ENCODE measurements around the gene TCAIM. TPM values are rescaled to one million over a fixed set of nuclear protein-coding genes. Genes with fewer than 3 reads are reported as not detected.
"Not testable (repeated sequence)": the region's sequence is repeated elsewhere in the genome, so short reads cannot be mapped to it uniquely, and the experiment has no call there.

Gene TCAIM
- polyA plus RNA-seq, 1 donor from 2014 or later = 38.1 TPM

DNA sequence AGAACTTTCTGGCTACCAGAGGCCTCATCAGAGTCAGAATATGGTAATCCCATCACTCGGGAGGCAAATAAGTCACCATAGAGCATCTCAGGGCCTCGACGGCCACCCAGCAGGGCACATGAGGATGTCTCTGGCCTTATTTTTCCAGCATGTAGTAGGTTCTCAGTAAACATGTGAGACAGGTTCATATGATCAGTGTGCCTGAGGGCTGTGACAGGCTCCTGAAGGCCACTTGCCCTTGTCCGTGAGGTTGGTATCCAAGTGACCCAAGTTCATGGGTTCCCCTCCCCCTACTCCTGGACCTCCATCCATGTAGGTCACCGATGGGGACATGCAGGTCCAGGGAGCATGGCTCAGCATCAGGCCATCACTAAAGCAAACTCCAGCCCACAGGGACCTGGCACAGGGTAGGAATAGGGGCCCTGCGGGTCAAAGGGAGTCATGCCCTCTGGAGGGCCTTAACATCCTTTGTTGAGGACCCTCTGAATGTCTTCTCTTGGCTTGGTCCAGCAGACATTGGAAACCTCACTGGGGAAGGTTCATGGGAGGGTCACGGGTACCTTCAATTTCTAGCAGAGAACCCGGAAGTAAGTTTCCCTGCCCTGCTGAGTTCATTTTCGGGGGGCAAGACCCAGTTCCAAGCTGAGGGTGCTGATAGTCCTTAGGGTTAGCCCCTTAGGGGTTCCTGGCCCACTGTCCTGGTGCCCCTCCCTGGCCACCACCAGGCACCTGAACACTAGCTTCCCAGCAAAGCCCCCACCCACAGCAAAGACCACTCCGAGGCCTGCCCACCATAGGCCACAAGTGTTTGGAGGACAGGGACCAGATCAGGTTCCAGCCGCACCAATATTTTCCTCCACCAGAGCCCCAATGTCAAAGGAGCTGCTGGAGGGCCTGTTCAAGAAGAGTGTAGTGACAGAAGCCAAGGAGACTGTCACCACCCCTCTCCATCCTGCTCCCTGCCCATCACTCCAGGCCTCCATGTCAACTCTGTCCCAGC is 77.8 kb downstream of the TCAIM start:
- H3F3A ChIP-seq (ENCODE audit: insufficient read depth, low read length, poor library complexity, severe bottlenecking) = no peaks in the 10 kb centered on the region
- no peaks in the 10 kb centered on the region for H3K36me3 ChIP-seq (ENCODE audit: insufficient read depth, low read length)
- no peak overlapping the region for H3K4me2 ChIP-seq (ENCODE audit: low read length)
- H3K9me2 ChIP-seq (ENCODE audit: insufficient read depth, low read length) = no peaks in the 10 kb centered on the region
- H3K9ac ChIP-seq (ENCODE audit: low read length) = no peak overlapping the region
- H4K20me1 ChIP-seq (ENCODE audit: insufficient read depth) = no peaks in the 10 kb centered on the region
- H3K9me3 ChIP-seq (ENCODE audit: low read length) = no peaks in the 10 kb centered on the region
- H3K27me3 ChIP-seq (ENCODE audit: insufficient read depth, low read depth, low read length) = no peaks in the 10 kb centered on the region
- no peaks in the 10 kb centered on the region for H3K79me2 ChIP-seq (replicated peaks; ENCODE audit: insufficient read depth, low read length)
- no peak overlapping the region for H2AFZ ChIP-seq (ENCODE audit: low read depth, low read length)
- H3K4me3 ChIP-seq (ENCODE audit: low read length) = no peak overlapping the region
- no peak overlapping the region for H3K27ac ChIP-seq (ENCODE audit: low read length)
- TF ChIP-seq RAD21 (conservative IDR thresholded peaks at IDR 0.05) = no peak
- TF ChIP-seq EZH2 (IDR thresholded peaks at IDR 0.05; ENCODE audit: borderline replicate concordance, insufficient read depth, low read length, poor library complexity, severe bottlenecking) = no peak
- TF ChIP-seq MXI1 (conservative IDR thresholded peaks at IDR 0.05; ENCODE audit: poor library complexity, severe bottlenecking) = no peak
- TF ChIP-seq SMC3 (conservative IDR thresholded peaks at IDR 0.05; ENCODE audit: poor library complexity) = no peak

DNA sequence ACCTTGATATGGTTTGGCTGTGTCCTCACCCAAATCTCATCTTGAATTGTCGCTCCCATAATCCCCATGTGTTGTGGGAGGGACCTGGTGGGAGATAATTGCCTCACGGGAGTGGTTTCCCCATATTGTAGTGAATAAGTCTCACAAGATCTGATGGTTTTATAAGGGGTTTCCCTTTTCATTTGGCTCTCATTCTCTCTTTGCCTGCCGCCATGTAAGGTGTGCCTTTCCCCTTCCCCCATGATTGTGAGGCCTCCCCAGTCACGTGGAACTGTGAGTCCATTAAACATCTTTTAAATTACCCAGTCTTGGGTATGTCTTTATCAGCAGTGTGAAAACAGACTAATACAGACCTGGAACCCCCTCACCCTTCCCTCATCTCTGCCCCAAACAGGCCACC is 79.6 kb downstream of the TCAIM start:
- not testable (repeated sequence) for H3K4me3 ChIP-seq (ENCODE audit: low read length); H3K9me2 ChIP-seq (ENCODE audit: insufficient read depth, low read length); H3K79me2 ChIP-seq (replicated peaks; ENCODE audit: insufficient read depth, low read length); H3K9ac ChIP-seq (ENCODE audit: low read length); H3K36me3 ChIP-seq (ENCODE audit: insufficient read depth, low read length); H3K27me3 ChIP-seq (ENCODE audit: insufficient read depth, low read depth, low read length); H3K9me3 ChIP-seq (ENCODE audit: low read length); H2AFZ ChIP-seq (ENCODE audit: low read depth, low read length); H4K20me1 ChIP-seq (ENCODE audit: insufficient read depth); H3F3A ChIP-seq (ENCODE audit: insufficient read depth, low read length, poor library complexity, severe bottlenecking); H3K27ac ChIP-seq (ENCODE audit: low read length); H3K4me2 ChIP-seq (ENCODE audit: low read length)

GRCh38 chr3:44418549-44418948 is 80.0 kb downstream of the TCAIM start:
- no peak overlapping the region for H3K9ac ChIP-seq (ENCODE audit: low read length)
- H3K36me3 ChIP-seq (ENCODE audit: insufficient read depth, low read length) = no peaks in the 10 kb centered on the region
- no peaks in the 10 kb centered on the region for H3K9me3 ChIP-seq (ENCODE audit: low read length)
- H4K20me1 ChIP-seq (ENCODE audit: insufficient read depth) = no peaks in the 10 kb centered on the region
- H3K27me3 ChIP-seq (ENCODE audit: insufficient read depth, low read depth, low read length) = no peaks in the 10 kb centered on the region
- H3K4me2 ChIP-seq (ENCODE audit: low read length) = no peak overlapping the region
- H2AFZ ChIP-seq (ENCODE audit: low read depth, low read length) = no peak overlapping the region
- no peak overlapping the region for H3K4me3 ChIP-seq (ENCODE audit: low read length)
- H3K27ac ChIP-seq (ENCODE audit: low read length) = no peak overlapping the region
- H3K9me2 ChIP-seq (ENCODE audit: insufficient read depth, low read length) = no peaks in the 10 kb centered on the region
- H3K79me2 ChIP-seq (replicated peaks; ENCODE audit: insufficient read depth, low read length) = no peaks in the 10 kb centered on the region
- TF ChIP-seq REST (IDR thresholded peaks at IDR 0.05; ENCODE audit: borderline replicate concordance) (no peak), EZH2 (IDR thresholded peaks at IDR 0.05; ENCODE audit: borderline replicate concordance, insufficient read depth, low read length, poor library complexity, severe bottlenecking) (no peak)
- no peaks in the 10 kb centered on the region for H3F3A ChIP-seq (ENCODE audit: insufficient read depth, low read length, poor library complexity, severe bottlenecking)

All from neural cell (in vitro differentiated cells).